GM20000 (cell line): ENCODE data around the gene ARAP1.

Experiments used
- DNase-seq: peaks from one replicate; pipeline ENCODE4 v3.0.0; 2012; ENCODE audit warnings: low spot score
- TF ChIP-seq, protein P1 (sequence below): IDR thresholded peaks from 2 replicates; pipeline ENCODE4 v1.5.1; 2012; ENCODE audit warnings: mild to moderate bottlenecking, control low read depth; ENCODE audit errors: extremely low read depth, missing control alignments

The ARAP1 gene

DNA sequence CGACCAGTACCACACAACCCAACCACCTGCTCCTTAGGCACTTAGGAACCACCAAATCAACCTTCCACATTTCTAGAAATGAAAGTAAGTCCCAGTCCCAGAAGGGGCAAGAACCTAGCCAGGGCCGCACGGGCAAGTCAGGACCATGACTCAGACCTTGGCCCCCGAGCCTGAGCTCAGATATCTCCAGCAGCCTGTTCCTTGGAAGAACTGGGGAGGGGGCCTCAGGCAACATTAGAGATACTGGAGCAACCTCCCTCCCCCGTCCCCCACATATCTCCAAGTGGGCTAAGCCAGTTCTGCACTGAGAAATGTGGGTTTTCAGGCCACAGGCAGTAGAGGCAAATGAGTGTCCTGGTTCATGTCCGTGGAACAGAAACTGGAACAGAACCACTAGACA lies 7.7 kb downstream of the ARAP1 start:
- no peak for DNase-seq
- TF ChIP-seq, protein P1, sequence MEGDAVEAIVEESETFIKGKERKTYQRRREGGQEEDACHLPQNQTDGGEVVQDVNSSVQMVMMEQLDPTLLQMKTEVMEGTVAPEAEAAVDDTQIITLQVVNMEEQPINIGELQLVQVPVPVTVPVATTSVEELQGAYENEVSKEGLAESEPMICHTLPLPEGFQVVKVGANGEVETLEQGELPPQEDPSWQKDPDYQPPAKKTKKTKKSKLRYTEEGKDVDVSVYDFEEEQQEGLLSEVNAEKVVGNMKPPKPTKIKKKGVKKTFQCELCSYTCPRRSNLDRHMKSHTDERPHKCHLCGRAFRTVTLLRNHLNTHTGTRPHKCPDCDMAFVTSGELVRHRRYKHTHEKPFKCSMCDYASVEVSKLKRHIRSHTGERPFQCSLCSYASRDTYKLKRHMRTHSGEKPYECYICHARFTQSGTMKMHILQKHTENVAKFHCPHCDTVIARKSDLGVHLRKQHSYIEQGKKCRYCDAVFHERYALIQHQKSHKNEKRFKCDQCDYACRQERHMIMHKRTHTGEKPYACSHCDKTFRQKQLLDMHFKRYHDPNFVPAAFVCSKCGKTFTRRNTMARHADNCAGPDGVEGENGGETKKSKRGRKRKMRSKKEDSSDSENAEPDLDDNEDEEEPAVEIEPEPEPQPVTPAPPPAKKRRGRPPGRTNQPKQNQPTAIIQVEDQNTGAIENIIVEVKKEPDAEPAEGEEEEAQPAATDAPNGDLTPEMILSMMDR = no peak

DNA sequence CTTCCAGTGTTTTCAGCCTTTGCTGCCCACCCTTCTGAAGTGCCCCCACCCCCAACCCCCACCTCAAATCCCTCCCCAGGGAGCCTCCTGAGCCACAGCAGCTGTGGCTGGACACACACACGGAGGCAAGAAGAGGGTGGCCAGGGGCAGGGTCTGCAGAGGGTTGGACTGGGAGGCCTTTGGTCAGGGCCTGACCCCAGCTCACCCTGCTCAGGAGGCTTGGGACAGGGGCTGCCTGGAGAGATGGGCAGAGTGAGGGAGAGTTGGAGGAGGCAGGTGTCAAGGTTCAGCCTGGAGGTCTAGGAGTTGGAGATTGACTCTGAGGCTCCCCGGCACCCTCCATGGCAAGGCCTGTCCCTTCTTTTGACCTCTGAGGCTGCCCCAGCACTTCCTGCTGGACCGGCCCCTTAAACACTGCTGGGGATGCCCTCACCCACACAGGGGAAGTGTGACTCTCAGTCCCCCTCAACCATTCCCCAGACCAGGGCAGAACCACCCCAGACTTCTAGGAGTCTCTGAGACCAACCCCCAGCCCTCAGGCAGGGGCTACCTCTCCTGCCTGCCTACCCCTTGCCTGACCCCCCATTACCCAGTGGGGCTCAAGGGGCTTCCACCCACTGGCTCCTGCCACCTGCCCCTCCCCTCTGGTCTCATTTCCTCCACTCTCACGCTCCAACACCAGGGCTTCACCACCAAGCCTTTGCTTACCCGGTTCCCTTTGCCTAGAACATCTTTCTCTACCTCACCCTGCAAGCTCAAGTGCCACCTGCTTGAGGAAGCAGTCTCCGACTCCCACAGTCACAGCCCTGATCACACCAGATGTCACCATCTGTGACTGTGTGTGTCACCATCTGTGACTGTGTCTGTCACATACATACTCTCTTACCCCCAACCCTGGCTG lies 8.6 kb downstream of the ARAP1 start:
- TF ChIP-seq, protein P1 = no peak
- no peak for DNase-seq

DNA sequence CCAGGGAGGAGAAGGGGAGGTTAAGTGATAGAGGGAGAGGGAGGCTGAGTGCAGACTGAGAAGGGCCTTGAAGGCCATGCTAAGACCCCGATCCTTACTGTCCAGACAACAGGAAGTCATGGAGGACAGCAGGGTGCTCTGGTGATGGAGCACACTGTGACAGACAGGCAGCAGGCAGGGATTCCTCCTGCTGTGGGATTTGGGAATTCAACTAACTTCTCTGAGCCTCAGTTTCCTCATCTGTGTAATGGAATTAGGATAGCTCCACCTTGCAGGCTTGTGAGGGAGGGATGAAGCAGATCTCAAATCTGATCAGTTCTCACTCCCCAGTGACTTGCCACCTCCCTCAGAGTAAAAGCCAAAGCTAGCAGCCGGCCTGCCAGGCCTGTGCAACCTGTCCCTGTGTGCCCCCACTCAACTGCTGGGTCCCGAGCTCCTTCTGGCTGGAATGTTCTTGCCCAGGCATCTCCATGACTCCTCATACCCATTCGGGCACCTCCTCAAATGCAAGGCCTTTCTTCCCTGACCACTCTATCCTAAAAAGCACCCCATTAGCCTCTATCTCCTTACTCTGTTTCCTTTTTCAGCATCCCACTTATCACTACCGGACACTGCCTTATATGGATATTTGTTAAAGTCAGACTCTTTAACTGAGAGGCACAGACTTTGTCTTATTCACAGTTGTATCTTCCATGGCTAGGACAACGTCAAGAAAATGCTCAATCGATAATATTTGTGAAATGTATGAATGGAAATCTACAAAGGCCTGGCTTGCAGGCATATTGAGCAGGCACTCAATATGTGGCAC lies 9.5 kb downstream of the ARAP1 start:
- DNase-seq = no peak
- TF ChIP-seq, protein P1 = no peak

DNA sequence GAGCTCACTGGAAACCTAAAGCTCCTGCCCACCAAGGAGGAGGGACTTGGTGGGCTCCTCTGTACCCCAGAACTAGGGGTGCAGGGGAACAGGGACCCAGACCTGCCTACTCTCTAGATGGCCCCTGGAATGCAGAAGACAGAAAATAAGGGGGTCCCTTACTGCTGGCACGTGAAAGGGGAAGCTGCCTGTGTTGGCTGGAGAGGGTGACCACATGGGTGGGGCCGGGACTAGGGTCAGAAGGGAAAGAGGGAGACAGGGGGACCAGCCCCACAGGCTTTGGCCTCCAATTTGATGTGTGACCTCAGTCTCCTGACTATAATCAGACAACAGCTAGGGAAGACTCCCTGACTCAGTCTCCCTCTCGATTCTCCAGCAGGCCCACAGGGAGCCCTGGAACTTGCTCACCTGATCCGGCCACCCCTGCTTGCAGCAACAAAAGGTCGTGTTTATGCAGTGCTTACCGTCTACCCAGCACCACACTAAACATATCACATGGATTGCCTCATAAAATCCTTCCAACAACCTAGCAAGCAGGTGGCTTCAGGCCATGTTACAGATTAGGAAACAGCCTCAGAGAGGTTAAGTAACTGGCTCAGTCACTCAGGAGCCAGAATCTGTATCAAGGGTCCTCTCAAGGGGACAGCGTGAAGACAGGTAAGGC lies 10.2 kb downstream of the ARAP1 start:
- DNase-seq = no peak

DNA sequence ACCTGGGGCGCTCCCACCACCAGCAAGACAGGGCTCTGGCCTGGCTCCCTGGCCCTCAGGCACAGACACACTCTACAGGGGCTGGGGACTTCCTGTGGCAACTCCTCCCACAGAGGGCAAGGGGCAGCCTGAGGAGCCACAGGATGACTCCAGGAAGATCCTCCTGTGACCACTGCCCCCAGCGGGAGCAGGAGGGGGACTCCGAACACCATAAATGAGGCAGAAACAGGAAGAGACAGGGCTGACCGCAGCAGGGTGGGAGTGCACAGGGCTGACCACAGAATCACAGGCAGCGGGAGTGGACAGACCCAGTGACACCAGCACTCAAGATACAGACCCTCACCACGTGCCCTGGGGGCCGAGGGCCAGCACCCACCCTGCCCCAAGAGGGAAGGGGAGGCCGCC lies 10.8 kb downstream of the ARAP1 start:
- TF ChIP-seq, protein P1 = no peak
- DNase-seq = no peak

More for the DNA sequence above, 10.2 kb downstream of the ARAP1 start:
- TF ChIP-seq, protein P1 = no peak

DNA sequence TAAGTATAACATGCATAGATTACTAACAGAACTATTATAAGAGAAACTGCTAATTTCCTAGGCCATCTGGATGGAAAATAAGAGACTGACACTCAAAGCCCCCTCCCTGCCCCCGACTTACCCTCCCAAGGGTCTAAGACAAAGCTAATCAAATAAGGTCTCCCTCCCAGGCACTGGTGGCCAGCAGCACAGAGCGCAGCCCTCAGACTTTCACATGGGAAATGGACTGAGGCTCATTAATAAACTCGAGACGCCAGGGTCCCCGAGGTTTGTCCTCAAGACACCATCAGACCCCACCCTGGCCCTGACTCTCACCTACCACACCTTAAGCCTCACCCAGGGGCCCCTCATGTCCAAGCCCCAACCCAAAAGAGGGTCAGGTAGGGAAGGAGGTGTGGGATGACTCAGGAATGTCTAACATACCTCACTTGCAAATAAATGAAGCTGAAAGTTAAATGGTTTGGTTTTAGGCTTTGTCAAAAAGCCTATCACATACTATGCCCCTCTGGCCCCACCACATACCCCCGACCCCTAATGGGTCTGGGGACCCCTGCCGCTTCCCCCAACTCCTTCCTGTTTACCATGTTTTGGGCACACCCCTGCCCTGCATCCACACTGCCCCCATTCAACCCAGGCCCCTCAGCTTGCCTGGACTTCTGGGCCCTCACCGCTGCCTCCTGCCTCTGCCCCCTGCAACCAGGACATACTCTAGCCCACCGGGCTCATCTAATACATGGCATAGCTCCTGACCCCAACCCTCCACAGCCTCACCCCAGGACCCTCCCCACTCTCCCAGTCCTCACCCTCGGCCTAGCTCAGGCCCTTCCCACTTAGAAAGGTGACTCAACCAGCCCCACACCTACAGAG lies 11.4 kb downstream of the ARAP1 start:
- DNase-seq = no peak
- TF ChIP-seq, protein P1 = no peak
